HG02763 (cell line): Measurements from ENCODE around the gene RTL10.
"Not testable (repeated sequence)": the region's sequence is repeated elsewhere in the genome, so short reads cannot be mapped to it uniquely, and the experiment has no call there.

Experiments used
- ATAC-seq: cut with Tn5 transposase; IDR thresholded peaks from one replicate; pipeline ENCODE4 v1.9.1; 2021; ENCODE audit warnings: mild to moderate bottlenecking, moderate library complexity; ENCODE audit not compliant: unreplicated experiment

RTL10 gene

GRCh38 chr22:19890502-19891316, 36.0 kb upstream of the RTL10 start:
- ATAC-seq = no peak

- ATAC-seq = no peak
Observed at GRCh38 chr22:19889951-19890350, 35.3 kb upstream of the RTL10 start.

GRCh38 chr22:19888131-19888746, 33.6 kb upstream of the RTL10 start:
- ATAC-seq = no peak

GRCh38 chr22:19887256-19887985, 32.7 kb upstream of the RTL10 start:
- no peak for ATAC-seq

GRCh38 chr22:19886605-19887255, 32.1 kb upstream of the RTL10 start:
- ATAC-seq = no peak

- ATAC-seq = no peak
Observed at GRCh38 chr22:19885841-19886592, 31.3 kb upstream of the RTL10 start.

GRCh38 chr22:19884954-19885751, 30.5 kb upstream of the RTL10 start:
- no peak for ATAC-seq

- ATAC-seq = no peak
Observed at GRCh38 chr22:19884161-19884953, 29.7 kb upstream of the RTL10 start.

GRCh38 chr22:19883446-19883845, 28.8 kb upstream of the RTL10 start:
- ATAC-seq = not testable (repeated sequence)

- ATAC-seq = no peak
Observed at GRCh38 chr22:19882446-19883381, 28.0 kb upstream of the RTL10 start.

GRCh38 chr22:19880786-19881569, 26.3 kb upstream of the RTL10 start:
- no peak for ATAC-seq

GRCh38 chr22:19879992-19880785, 25.5 kb upstream of the RTL10 start:
- no peak for ATAC-seq

GRCh38 chr22:19879643-19879991, 24.9 kb upstream of the RTL10 start:
- no peak for ATAC-seq

- no peak for ATAC-seq
Observed at GRCh38 chr22:19879246-19879570, 24.5 kb upstream of the RTL10 start.

- ATAC-seq = no peak
Observed at GRCh38 chr22:19878461-19879245, 24.0 kb upstream of the RTL10 start.
